CD4-positive, CD25-positive, alpha-beta regulatory T cell (primary cell): Measurements from ENCODE around the gene CD83. TPM values are rescaled to one million over a fixed set of nuclear protein-coding genes. Genes with fewer than 3 reads are reported as not detected.
A peak's percentile ranks its signal among the peaks of the same experiment; 100 is the strongest.

Experiments
- ATAC-seq, 2 donors: fragments of 150-1000 bp; cut with Tn5 transposase; one replicate each; pipeline ENCODE4 v1.10.0; 2021; ENCODE audit warnings: low read depth in 2 of 2, moderate number of reproducible peaks in 2 of 2, moderate library complexity in 1 of 2
- DNase-seq, 3 donors: peaks; one replicate each; pipeline versions ENCODE4 v3.0.0 to v3.0.0-alpha.2; 2012 to 2022; ENCODE audit warnings: mixed read lengths in 1 of 3
- H3K27ac ChIP-seq: one replicate; pipeline ENCODE4 v1.7.0; 2013; ENCODE audit warnings: mild to moderate bottlenecking, low read length; ENCODE audit not compliant: insufficient read depth, poor library complexity, severe bottlenecking
- H3K27me3 ChIP-seq: one replicate; pipeline ENCODE4 v1.7.0; 2013; ENCODE audit warnings: low read length; ENCODE audit not compliant: control insufficient read depth, insufficient read depth
- H3K36me3 ChIP-seq: one replicate; pipeline ENCODE4 v1.7.0; 2013; ENCODE audit warnings: mild to moderate bottlenecking, low read length, moderate library complexity; ENCODE audit not compliant: control insufficient read depth, insufficient read depth
- H3K4me1 ChIP-seq: 2 replicates; pipeline ENCODE4 v1.7.0; 2013; ENCODE audit warnings: mild to moderate bottlenecking, low read length; ENCODE audit not compliant: insufficient read depth, control insufficient read depth, poor library complexity, severe bottlenecking
- H3K4me3 ChIP-seq: one replicate; pipeline ENCODE4 v1.7.0; 2013; ENCODE audit warnings: low read depth, mild to moderate bottlenecking, low read length, moderate library complexity
- H3K9me3 ChIP-seq, 2 experiments: 1 replicate in 1 of 2; 2 replicates in 1 of 2; pipeline ENCODE4 v1.7.0; 2013; ENCODE audit warnings: low read length in 2 of 2, mild to moderate bottlenecking in 1 of 2, moderate library complexity in 1 of 2; ENCODE audit not compliant: control insufficient read depth in 2 of 2
- H3K27ac Mint-ChIP-seq, 3 donors: one replicate each; pipeline ENCODE4 v1.8.0; 2020 to 2022; ENCODE audit warnings: mild to moderate bottlenecking in 3 of 3, mixed read lengths in 3 of 3, moderate library complexity in 2 of 3
- H3K27me3 Mint-ChIP-seq: one replicate; pipeline ENCODE4 v1.8.0; 2022; ENCODE audit warnings: mild to moderate bottlenecking, mixed read lengths
- H3K36me3 Mint-ChIP-seq: one replicate; pipeline ENCODE4 v1.8.0; 2020; ENCODE audit warnings: mixed read lengths
- H3K4me1 Mint-ChIP-seq, 4 donors: one replicate each; pipeline ENCODE4 v1.8.0; 2020 to 2022; ENCODE audit warnings: mixed read lengths in 4 of 4, mild to moderate bottlenecking in 1 of 4
- H3K4me3 Mint-ChIP-seq, 4 donors: one replicate each; pipeline ENCODE4 v1.8.0; 2020 to 2022; ENCODE audit warnings: mild to moderate bottlenecking in 4 of 4, mixed read lengths in 4 of 4, moderate library complexity in 3 of 4
- H3K9me3 Mint-ChIP-seq, 7 donors: one replicate each; pipeline ENCODE4 v1.8.0; 2020 to 2022; ENCODE audit warnings: mixed read lengths in 7 of 7, mild to moderate bottlenecking in 3 of 7, moderate library complexity in 2 of 7
- polyA plus RNA-seq, 4 donors: library from polyadenylated mRNA; unstranded; fragments of 300-500 nt; fragmentation: Illumina TruSeq; gene quantifications; one replicate each; pipeline ENCODE4 v1.2.3, GENCODE V29; 2021
- total RNA-seq: library from RNA; stranded (reverse); gene quantifications from one replicate; pipeline ENCODE4 v1.2.3, GENCODE V29; 2022

The CD83 gene
- total and polyA plus RNA-seq, 5 donors from 2014 or later, result 2.4 to 76.8 (median 4.7) TPM

DNA sequence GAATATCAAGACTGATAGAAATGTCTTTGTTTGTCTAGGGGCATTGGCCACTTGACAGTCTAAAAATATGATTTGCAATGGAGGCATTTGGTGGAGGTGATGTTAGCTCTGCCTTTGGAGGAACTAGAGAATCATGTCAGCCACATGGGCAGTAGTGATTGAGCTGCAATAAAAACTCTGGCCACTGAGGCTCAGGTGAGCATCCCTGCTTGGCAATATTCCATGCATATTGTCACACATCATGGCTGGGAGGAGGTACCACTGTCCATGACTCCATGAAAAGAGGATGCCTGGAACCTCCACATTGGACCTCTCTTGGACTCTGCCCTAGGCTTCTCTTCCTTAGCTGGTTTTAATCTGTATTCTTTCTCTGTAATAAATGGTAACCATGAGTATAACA, 10.6 kb upstream of the CD83 start:
- Mint-ChIP-seq H3K27me3 (peaks cover 30% of the 10 kb centered on the region), H3K36me3 (peaks cover 6% of the 10 kb centered on the region), H3K4me1 (peaks cover 14 to 29% (median 18%) of the 10 kb centered on the region in 4 donors), H3K27ac (no peak overlapping the region), H3K4me3 (no peak overlapping the region), H3K9me3 (peaks cover 0 to 13% (median 5%) of the 10 kb centered on the region in 7 donors)
- no peak for DNase-seq
- Histone ChIP-seq H3K9me3 (peaks cover 9% of the 10 kb centered on the region in 2 experiments), H3K27me3 (peaks cover 9% of the 10 kb centered on the region), H3K27ac (no peak overlapping the region), H3K4me3 (no peak overlapping the region), H3K36me3 (no peaks in the 10 kb centered on the region), H3K4me1 (peaks cover 22% of the 10 kb centered on the region)
- ATAC-seq, result no peak

DNA sequence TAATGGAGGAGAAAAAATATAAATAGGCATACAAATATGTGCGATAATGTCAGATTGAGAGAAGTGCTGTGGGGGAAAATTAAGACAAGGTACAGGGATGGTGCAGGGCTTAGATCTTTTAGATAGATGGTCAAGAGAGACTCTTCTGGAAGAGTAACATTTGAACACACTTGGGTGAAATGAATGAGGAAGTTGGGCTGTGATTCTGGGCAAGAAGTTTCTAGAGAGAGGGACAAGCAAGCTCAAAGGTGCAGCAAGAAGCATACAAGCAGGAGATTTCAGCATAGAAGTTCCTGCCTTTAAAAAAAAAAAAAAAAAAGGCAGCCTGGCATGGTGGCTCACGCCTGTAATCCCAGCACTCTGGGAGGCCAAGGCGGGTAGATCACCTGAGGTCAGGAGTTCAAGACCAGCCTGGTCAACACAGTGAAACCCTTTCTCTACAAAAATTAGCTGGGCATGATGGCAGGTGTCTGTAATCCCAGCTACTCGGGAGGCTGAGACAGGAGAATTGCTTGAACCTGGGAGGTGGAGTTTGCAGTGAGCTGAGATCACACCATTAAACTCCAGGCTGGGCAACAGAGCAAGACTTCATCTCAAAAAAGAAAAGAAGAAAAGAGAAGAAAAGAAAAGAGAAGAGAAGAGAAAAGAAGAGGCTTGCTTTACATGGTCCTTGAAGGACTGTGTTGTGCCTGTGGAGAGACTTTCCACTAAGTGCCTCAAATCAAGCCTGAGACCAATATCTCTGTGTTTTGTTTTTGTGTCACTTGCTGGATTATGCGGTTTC, 9.7 kb upstream of the CD83 start:
- peaks cover 0 to 13% (median 5%) of the 10 kb centered on the region in 7 donors for H3K9me3 Mint-ChIP-seq
- peak overlapping the region in 1 of 3 donors; percentile 78 for H3K27ac Mint-ChIP-seq
- ATAC-seq (no peak), DNase-seq (no peak)
- peak overlapping the region in 1 of 4 donors; percentile 15 for H3K4me3 Mint-ChIP-seq
- Histone ChIP-seq H3K36me3 (no peaks in the 10 kb centered on the region), H3K4me1 (peaks cover 22% of the 10 kb centered on the region), H3K4me3 (no peak overlapping the region), H3K27me3 (peaks cover 9% of the 10 kb centered on the region), H3K27ac (no peak overlapping the region), H3K9me3 (peaks cover 9% of the 10 kb centered on the region in 2 experiments)
- H3K36me3 Mint-ChIP-seq, result peaks cover 6% of the 10 kb centered on the region
- peaks cover 36% of the 10 kb centered on the region for H3K27me3 Mint-ChIP-seq
- peaks cover 14 to 29% (median 18%) of the 10 kb centered on the region in 4 donors for H3K4me1 Mint-ChIP-seq

DNA sequence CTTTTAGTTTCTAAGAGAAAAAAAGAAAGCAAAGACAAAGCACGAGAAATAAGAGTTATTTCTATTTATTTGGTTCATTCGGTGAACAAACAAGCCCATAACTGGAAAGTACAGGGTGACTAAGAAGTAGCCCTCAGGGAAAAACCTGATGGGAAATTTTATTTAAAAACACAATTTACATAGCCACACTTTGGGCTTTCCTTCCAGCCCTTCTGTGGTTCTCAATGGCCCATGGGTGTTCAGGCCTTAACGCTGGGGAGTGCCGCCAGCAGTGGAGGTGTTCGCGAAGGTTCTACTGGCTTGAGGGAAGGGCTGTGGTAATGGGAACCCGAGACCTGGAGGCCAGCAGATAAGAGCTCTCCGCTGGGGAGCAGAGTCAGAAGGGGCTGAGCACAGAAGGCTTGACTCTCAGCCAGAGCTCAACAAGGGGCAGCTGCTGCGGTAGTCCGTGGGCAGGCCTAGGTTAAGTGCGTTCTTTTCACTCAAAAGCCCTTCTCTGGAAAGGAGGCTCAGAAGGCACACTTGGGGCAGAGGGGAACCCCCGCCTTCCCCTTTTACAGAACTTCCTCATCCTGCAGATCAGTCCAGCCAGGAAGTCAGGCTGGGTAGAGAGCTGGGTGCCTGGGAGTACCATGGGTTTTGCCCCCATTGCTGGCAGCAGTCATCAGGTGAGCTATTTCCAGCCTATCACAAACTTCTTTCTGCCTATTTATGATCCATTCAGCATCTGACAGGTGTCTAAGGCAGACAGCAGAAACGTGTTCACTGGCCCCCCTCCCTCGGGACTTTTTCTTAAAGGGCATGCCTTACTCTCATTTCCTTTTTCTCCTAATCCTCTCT, 8.8 kb upstream of the CD83 start:
- ATAC-seq, result peak; percentile 45 to 70
- Mint-ChIP-seq H3K27ac (peak overlapping the region; percentile 39 to 67 (median 44)), H3K4me1 (peaks cover 14 to 29% (median 18%) of the 10 kb centered on the region in 4 donors), H3K9me3 (peaks cover 0 to 13% (median 5%) of the 10 kb centered on the region in 7 donors), H3K27me3 (peaks cover 35% of the 10 kb centered on the region), H3K4me3 (peak overlapping the region; percentile 8 to 59 (median 48)), H3K36me3 (peaks cover 6% of the 10 kb centered on the region)
- H3K4me1 ChIP-seq, result peaks cover 22% of the 10 kb centered on the region
- no peak for DNase-seq
- peak overlapping the region; percentile 35 for H3K4me3 ChIP-seq
- peaks cover 9% of the 10 kb centered on the region in 2 experiments for H3K9me3 ChIP-seq
- no peak overlapping the region for H3K27ac ChIP-seq
- no peaks in the 10 kb centered on the region for H3K36me3 ChIP-seq
- H3K27me3 ChIP-seq, result peaks cover 9% of the 10 kb centered on the region

DNA sequence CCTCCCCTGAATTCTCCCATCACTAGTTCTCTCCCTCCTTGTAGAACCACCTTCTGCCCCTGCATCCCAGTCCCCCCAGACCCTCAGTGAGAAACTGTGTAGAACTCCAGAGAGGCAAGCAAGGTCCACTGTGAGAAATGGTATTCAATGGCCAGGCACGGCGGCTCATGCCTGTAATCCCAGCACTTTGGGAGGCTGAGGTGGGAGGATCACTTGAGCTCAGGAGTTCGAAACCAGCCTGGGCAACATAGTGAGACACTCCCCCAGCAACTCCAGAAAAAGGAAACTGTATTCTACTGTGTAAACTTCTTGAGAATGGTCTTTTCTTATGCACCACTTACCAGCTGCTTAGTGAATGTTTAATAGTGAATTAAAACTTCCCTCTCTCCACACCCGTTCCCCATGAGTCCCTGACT, 8.2 kb upstream of the CD83 start:
- Mint-ChIP-seq H3K4me3 (peak overlapping the region; percentile 8 to 69 (median 54)), H3K27ac (peak overlapping the region; percentile 39 to 67 (median 44)), H3K36me3 (peaks cover 6% of the 10 kb centered on the region), H3K4me1 (peaks cover 14 to 29% (median 18%) of the 10 kb centered on the region in 4 donors), H3K9me3 (peaks cover 0 to 13% (median 5%) of the 10 kb centered on the region in 7 donors), H3K27me3 (peaks cover 32% of the 10 kb centered on the region)
- ATAC-seq, result no peak
- Histone ChIP-seq H3K9me3 (peaks cover 9% of the 10 kb centered on the region in 2 experiments), H3K36me3 (no peaks in the 10 kb centered on the region), H3K27me3 (peaks cover 9% of the 10 kb centered on the region), H3K4me3 (no peak overlapping the region), H3K27ac (no peak overlapping the region), H3K4me1 (peaks cover 22% of the 10 kb centered on the region)
- DNase-seq, result no peak

DNA sequence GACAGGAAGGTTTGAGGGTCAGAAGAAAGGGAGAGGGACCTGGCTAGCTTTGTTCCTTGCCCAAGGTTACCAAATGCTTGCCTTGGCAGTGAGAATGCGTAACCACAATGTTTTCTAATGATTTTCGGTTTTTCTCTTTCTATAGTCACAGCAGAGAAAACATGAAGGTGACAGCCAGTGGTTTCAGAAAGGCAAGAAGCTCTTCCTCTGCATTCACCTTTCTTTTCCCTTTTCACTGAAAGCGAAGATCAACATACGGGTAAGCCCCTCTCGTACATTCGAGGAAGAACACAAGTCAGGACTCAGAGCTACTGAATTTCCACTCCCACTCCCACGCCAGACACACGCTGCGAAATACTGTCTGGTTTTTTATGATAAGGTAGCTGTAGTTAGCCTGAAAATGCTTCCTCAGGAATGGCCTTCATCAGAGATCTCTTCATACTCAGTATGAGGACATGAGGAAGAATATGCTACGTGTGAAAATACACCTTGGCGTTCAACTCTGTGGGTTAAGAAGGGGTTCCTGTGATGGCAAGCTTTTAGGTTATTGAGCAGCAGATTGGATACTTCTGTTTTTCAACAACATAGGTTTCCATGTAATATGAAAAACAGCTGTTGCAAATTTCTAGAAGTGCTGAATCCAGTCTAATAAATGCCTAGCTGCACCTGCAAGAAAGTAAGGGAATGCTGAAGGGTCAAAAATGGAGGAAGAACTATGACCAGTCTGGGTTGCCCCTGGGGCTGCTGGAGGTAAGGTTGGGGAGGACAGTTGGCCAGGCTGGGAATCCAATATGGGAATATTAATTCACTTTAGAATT, 7.4 kb upstream of the CD83 start:
- Histone ChIP-seq H3K36me3 (no peaks in the 10 kb centered on the region), H3K27ac (no peak overlapping the region), H3K4me3 (peak overlapping the region; percentile 23), H3K27me3 (peaks cover 7% of the 10 kb centered on the region), H3K4me1 (peaks cover 22% of the 10 kb centered on the region), H3K9me3 (peaks cover 9% of the 10 kb centered on the region in 2 experiments)
- peaks cover 14 to 29% (median 18%) of the 10 kb centered on the region in 4 donors for H3K4me1 Mint-ChIP-seq
- H3K36me3 Mint-ChIP-seq, result peaks cover 6% of the 10 kb centered on the region
- ATAC-seq (no peak), DNase-seq (peak in 1 of 3 donors; percentile 46)
- H3K4me3 Mint-ChIP-seq, result peak overlapping the region in 3 of 4 donors; percentile 48 to 69 (median 59)
- peaks cover 32% of the 10 kb centered on the region for H3K27me3 Mint-ChIP-seq
- peak overlapping the region; percentile 13 to 87 (median 15) for H3K27ac Mint-ChIP-seq
- H3K9me3 Mint-ChIP-seq, result peaks cover 0 to 13% (median 5%) of the 10 kb centered on the region in 7 donors

DNA sequence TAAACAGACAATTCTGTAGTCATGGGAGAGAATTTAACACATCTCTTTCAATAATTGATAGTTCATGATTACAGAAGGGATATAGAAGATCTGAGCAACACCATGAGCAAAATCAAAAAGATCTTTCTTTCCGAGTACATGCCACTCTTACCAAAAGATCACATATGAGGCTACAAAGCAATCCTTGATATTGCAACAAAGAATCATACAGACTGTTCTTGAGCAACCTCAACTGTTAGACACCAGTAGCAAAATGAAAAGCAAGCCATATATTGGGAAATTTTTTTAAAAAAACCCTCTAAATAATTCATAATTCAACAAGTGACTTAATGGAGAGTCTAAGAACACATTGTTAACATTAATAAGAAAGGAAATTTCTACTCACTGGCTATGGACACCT, 3.6 kb upstream of the CD83 start:
- H3K27ac Mint-ChIP-seq, result no peak overlapping the region
- H3K36me3 Mint-ChIP-seq, result no peaks in the 10 kb centered on the region
- Histone ChIP-seq H3K27me3 (peaks cover 2% of the 10 kb centered on the region), H3K4me3 (no peak overlapping the region), H3K27ac (no peak overlapping the region), H3K4me1 (peaks cover 30% of the 10 kb centered on the region), H3K36me3 (no peaks in the 10 kb centered on the region), H3K9me3 (no peaks in the 10 kb centered on the region)
- no peaks in the 10 kb centered on the region for H3K9me3 Mint-ChIP-seq
- peaks cover 31% of the 10 kb centered on the region for H3K27me3 Mint-ChIP-seq
- no peak for DNase-seq
- no peak overlapping the region for H3K4me3 Mint-ChIP-seq
- ATAC-seq, result no peak
- peaks cover 19 to 39% (median 31%) of the 10 kb centered on the region in 4 donors for H3K4me1 Mint-ChIP-seq

DNA sequence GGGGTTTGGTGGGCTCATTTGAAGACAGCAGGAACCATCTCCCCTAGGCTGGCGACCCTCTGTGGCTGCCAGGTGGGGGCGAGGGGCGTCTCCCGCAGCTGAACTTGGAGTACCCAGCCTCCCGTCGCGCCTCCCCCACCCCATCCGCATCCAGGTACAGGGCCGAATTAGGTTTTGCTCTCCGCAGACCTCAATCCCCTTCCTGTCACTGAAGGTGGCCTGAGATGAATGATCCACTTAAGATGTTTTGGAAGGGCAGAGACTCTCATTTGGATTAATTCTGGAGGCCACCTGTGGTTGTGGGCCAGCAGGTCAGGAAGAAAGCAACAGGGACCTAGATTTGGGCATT, 493 bp downstream of the CD83 start:
- Mint-ChIP-seq H3K4me1 (peaks cover 14 to 60% (median 48%) of the 10 kb centered on the region in 4 donors), H3K27ac (peak overlapping the region; percentile 95 to 98 (median 97))

More for the DNA sequence above, 493 bp downstream of the CD83 start:
- ATAC-seq, result no peak
- Histone ChIP-seq H3K36me3 (no peaks in the 10 kb centered on the region), H3K27ac (peak overlapping the region; percentile 83), H3K4me1 (peaks cover 41% of the 10 kb centered on the region), H3K4me3 (peak overlapping the region; percentile 91), H3K27me3 (no peaks in the 10 kb centered on the region), H3K9me3 (no peaks in the 10 kb centered on the region)
- Mint-ChIP-seq H3K27me3 (peaks cover 6% of the 10 kb centered on the region), H3K9me3 (no peaks in the 10 kb centered on the region), H3K4me3 (peak overlapping the region; percentile 93 to 98 (median 96)), H3K36me3 (no peaks in the 10 kb centered on the region)
- DNase-seq, result peak in 2 of 3 donors; percentile 14 to 52
